PC-9 (cell line): ENCODE measurements around the gene CD300A. TPM values are rescaled to one million over a fixed set of nuclear protein-coding genes. Genes with fewer than 3 reads are reported as not detected.

ENCODE experiments used
- BruUV-seq: library from RNA; stranded (reverse); fragments of 400-500 nt; replicated peaks from 2 replicates; lab custom pipeline; 2021; lab: Mats Ljungman, UMichigan
- CTCF ChIA-PET: fragments of 300-600 bp; sonication (Branson Sonifier 250); formaldehyde crosslinking; loops from one replicate; lab custom pipeline; 2022; ENCODE audit warnings: antibody characterized with exemption; lab: Charles Lee
- POLR2A ChIA-PET: fragments of 300-600 bp; sonication (Branson Sonifier 250); formaldehyde crosslinking; loops from one replicate; lab custom pipeline; 2022; ENCODE audit warnings: antibody characterized with exemption; ENCODE audit not compliant: unreplicated experiment; lab: Charles Lee
- DNase-seq, 2 experiments: peaks; one replicate each; pipeline versions ENCODE4 v3.0.0 to v3.0.0-alpha.2; 2015 to 2022; ENCODE audit warnings: mixed read lengths in 1 of 2
- H2AFZ ChIP-seq: fragments of 200-600 bp; sonication (generic); 2 replicates; pipeline ENCODE4 v1.8.1; 2017; ENCODE audit warnings: antibody characterized with exemption
- H3F3A ChIP-seq: fragments of 200-600 bp; sonication (generic); 2 replicates; pipeline ENCODE4 v1.8.1; 2017; ENCODE audit warnings: antibody characterized with exemption, mild to moderate bottlenecking, low read depth; ENCODE audit not compliant: insufficient read depth
- H3K27ac ChIP-seq: fragments of 200-600 bp; sonication (generic); 2 replicates; pipeline ENCODE4 v1.6.1; 2016; ENCODE audit warnings: mixed run types
- H3K27me3 ChIP-seq: fragments of 200-600 bp; sonication (generic); 2 replicates; pipeline ENCODE4 v1.6.1; 2016; ENCODE audit warnings: low read depth, mixed run types; ENCODE audit not compliant: insufficient read depth
- H3K36me3 ChIP-seq: fragments of 200-600 bp; sonication (generic); 2 replicates; pipeline ENCODE4 v1.6.1; 2016; ENCODE audit warnings: low read depth, mixed run types
- H3K4me1 ChIP-seq: fragments of 200-600 bp; sonication (generic); replicated peaks from 2 replicates; pipeline ENCODE4 v1.6.1; 2016; ENCODE audit warnings: mixed run types; ENCODE audit not compliant: insufficient read depth
- H3K4me2 ChIP-seq: fragments of 200-600 bp; sonication (generic); 2 replicates; pipeline ENCODE4 v1.6.1; 2017; ENCODE audit warnings: mixed run types
- H3K4me3 ChIP-seq: fragments of 200-600 bp; sonication (generic); 2 replicates; pipeline ENCODE4 v1.6.1; 2016; ENCODE audit warnings: mixed run types
- H3K79me2 ChIP-seq: fragments of 200-600 bp; sonication (generic); 2 replicates; pipeline ENCODE4 v1.6.1; 2017; ENCODE audit warnings: low read depth, mixed run types
- H3K9me2 ChIP-seq: fragments of 200-600 bp; sonication (generic); 2 replicates; pipeline ENCODE4 v1.8.1; 2017; ENCODE audit warnings: mild to moderate bottlenecking; ENCODE audit not compliant: insufficient read depth
- H3K9me3 ChIP-seq: fragments of 200-600 bp; sonication (generic); 2 replicates; pipeline ENCODE4 v1.8.1; 2016; ENCODE audit warnings: low read depth; ENCODE audit not compliant: insufficient read depth
- H4K20me1 ChIP-seq: fragments of 200-600 bp; sonication (generic); 2 replicates; pipeline ENCODE4 v1.8.1; 2017; ENCODE audit not compliant: insufficient read depth
- EZH2 ChIP-seq: fragments of 200-600 bp; sonication (generic); IDR thresholded peaks from 2 replicates; pipeline ENCODE4 v1.8.0; 2017; ENCODE audit warnings: antibody characterized with exemption, low read depth
- intact Hi-C: fragments of 100-400 bp; cut with micrococcal nuclease; formaldehyde crosslinking; loops from one replicate; pipeline ENCODE4 v1.10.0; 2022; ENCODE audit not compliant: unreplicated experiment
- total RNA-seq: library from RNA; stranded (reverse); gene quantifications from 2 replicates; pipeline ENCODE4 v1.2.3, GENCODE V29; 2021
- TF ChIP-seq, protein P1 (sequence below): fragments of 200-600 bp; sonication (generic); conservative IDR thresholded peaks from 2 replicates; pipeline ENCODE4 v1.6.1; 2017; ENCODE audit warnings: mixed run types, antibody characterized with exemption, mild to moderate bottlenecking, moderate library complexity

The CD300A gene
- total RNA-seq, 1 experiment from 2014 or later, result not detected

DNA sequence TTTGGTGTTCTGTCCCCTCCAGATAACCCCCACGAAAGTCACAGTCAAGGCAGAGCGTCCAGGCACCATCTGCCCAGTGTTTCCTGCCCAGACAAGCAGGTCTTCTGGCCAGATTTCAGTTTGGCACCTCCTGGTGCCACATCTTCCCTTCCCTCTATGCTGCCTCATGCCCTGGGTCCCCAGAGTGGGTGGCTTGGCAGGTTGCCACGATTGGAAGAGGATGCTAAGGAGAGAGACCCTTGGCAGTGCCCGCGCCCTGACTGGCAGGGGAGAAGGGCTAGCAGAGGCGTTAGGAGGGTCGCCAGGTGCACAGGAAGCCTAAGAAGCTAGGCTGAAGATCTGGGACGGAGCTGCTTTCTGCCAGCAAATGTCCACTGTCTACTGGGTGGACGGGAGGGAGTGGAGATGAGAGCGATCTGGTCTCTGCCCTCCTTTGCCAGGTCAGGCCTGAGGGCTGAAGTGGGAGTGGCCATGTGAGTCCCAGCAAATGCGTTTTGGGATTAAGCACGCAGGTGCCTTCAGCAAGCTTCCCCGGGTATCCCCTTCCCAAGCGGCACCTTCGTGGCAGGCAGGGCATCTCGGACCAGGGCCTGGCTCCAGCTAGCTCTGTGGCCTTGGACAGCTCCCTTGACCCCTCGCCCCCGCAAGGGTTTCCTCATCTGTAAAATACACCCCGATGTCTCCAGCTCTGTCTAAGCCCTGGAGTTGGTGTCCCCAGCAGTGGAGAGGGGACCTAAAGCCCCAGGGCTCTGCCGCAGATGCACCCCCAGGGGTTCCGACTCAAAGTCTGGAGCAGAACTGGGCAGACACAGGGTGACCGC, 13.4 kb upstream of the CD300A start:
- Histone ChIP-seq H3K9me3 (no peaks in the 10 kb centered on the region), H3K9me2 (no peaks in the 10 kb centered on the region), H3K4me1 (peaks cover 7% of the 10 kb centered on the region; the same call in 1 of the 2 replicates), H3K79me2 (no peaks in the 10 kb centered on the region), H3K36me3 (no peaks in the 10 kb centered on the region), H4K20me1 (no peaks in the 10 kb centered on the region), H3K27me3 (peaks cover 3% of the 10 kb centered on the region; the same call in 1 of the 2 replicates), H3K4me3 (peak overlapping the region; percentile 43; the same call in 1 of the 2 replicates), H3F3A (no peaks in the 10 kb centered on the region), H2AFZ (no peak overlapping the region), H3K4me2 (peak overlapping the region; percentile 96), H3K27ac (no peak overlapping the region)
- TF ChIP-seq, protein P1, sequence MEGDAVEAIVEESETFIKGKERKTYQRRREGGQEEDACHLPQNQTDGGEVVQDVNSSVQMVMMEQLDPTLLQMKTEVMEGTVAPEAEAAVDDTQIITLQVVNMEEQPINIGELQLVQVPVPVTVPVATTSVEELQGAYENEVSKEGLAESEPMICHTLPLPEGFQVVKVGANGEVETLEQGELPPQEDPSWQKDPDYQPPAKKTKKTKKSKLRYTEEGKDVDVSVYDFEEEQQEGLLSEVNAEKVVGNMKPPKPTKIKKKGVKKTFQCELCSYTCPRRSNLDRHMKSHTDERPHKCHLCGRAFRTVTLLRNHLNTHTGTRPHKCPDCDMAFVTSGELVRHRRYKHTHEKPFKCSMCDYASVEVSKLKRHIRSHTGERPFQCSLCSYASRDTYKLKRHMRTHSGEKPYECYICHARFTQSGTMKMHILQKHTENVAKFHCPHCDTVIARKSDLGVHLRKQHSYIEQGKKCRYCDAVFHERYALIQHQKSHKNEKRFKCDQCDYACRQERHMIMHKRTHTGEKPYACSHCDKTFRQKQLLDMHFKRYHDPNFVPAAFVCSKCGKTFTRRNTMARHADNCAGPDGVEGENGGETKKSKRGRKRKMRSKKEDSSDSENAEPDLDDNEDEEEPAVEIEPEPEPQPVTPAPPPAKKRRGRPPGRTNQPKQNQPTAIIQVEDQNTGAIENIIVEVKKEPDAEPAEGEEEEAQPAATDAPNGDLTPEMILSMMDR, result no peak
- TF ChIP-seq EZH2, result no peak
- ChIA-PET CTCF (interaction anchor here (0.8 to 1.6 kb wide), 3 partner anchors 60 to 74 kb away, joined by 4 to 6 read pairs (median 4); no protein-coding TSS in a partner anchor), POLR2A (no interaction called here)
- DNase-seq, result no peak
- BruUV-seq, result no TSS peak
- intact Hi-C loops, result loop anchor here (5.0 to 10.0 kb wide), 3 partner anchors 56 to 238 kb away; partner anchors contain the start of gene TTYH2

DNA sequence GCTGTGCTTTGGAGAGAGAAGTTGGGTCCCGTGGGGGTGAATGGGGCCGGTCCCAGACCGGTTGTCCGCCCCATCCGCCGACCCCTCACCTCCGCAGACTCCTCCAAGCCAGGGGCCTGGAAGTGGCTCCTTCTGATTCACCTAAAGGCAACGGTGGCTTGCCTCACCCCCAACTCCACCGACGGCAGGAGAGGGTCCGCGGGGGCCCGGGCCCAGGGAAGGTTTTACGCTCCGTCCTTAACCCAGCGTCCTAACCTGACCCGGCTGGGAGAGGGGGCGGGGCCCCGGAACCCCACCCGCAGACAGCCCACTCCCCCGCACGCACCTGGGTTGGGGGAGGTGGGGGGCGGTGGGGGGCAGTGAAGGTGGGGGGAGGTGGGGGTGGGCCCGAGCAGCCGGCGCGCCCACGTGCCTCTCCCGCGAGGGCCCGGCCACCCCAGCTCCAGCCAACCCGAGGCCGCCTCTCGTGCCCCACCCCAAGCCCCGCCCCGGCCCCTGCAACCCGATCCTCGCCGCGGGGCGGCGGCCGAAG, 12.7 kb upstream of the CD300A start:
- no peaks in the 10 kb centered on the region for H3F3A ChIP-seq
- no TSS peak for BruUV-seq
- peaks cover 10% of the 10 kb centered on the region; the same call in 1 of the 2 replicates for H3K27me3 ChIP-seq
- H3K4me1 ChIP-seq, result peaks cover 7% of the 10 kb centered on the region; the same call in 1 of the 2 replicates
- no peak overlapping the region for H2AFZ ChIP-seq
- no peaks in the 10 kb centered on the region for H4K20me1 ChIP-seq
- ChIA-PET POLR2A (interaction anchor here (0.6 to 0.8 kb wide), 2 partner anchors 20 to 22 kb away, joined by 4 to 6 read pairs; no protein-coding TSS in a partner anchor), CTCF (interaction anchor here (1.0 to 1.7 kb wide), 3 partner anchors 60 to 85 kb away, joined by 4 to 7 read pairs (median 6); no protein-coding TSS in a partner anchor)
- H3K9me3 ChIP-seq, result no peaks in the 10 kb centered on the region
- peak overlapping the region; percentile 96 for H3K4me2 ChIP-seq
- H3K36me3 ChIP-seq, result no peaks in the 10 kb centered on the region
- H3K27ac ChIP-seq, result no peak overlapping the region
- peak overlapping the region; percentile 55; the same call in 1 of the 2 replicates for H3K4me3 ChIP-seq
- DNase-seq, result no peak
- H3K9me2 ChIP-seq, result no peaks in the 10 kb centered on the region
- no peak for TF ChIP-seq EZH2
- TF ChIP-seq, protein P1, result no peak
- intact Hi-C loops, result loop anchor here (5.0 to 10.0 kb wide), 3 partner anchors 56 to 239 kb away; partner anchors contain the start of gene TTYH2
- H3K79me2 ChIP-seq, result no peaks in the 10 kb centered on the region
